ENCODE data around the gene FAM9C.

The FAM9C gene

GRCh38 chrX:12986164-12986779 is 58.1 kb downstream of the FAM9C start:
- DNase-seq (ENCODE audit: low spot score): no peak
- TF ChIP-seq CTCF (IDR thresholded peaks at IDR 0.05; ENCODE audit: extremely low read depth, insufficient read depth, missing control alignments): no peak
- in situ Hi-C loops (cut with MboI; ENCODE audit: low pct_unique_long_range_greater_than_20kb, low sequenced_read_pairs, unreplicated experiment): loop anchor here (25.0 kb wide), 1 partner anchor 701 kb away; the partner anchor contains the start of gene RAB9A

Data from GM13977 (cell line).